Measurements from ENCODE around the gene CELSR1. TPM values are rescaled to one million over a fixed set of nuclear protein-coding genes. Genes with fewer than 3 reads are reported as not detected.
A peak's percentile ranks its signal among the peaks of the same experiment; 100 is the strongest.

Gene CELSR1
- total RNA-seq, 2 experiments from 2014 or later, result 3.7 to 5.2 TPM

DNA sequence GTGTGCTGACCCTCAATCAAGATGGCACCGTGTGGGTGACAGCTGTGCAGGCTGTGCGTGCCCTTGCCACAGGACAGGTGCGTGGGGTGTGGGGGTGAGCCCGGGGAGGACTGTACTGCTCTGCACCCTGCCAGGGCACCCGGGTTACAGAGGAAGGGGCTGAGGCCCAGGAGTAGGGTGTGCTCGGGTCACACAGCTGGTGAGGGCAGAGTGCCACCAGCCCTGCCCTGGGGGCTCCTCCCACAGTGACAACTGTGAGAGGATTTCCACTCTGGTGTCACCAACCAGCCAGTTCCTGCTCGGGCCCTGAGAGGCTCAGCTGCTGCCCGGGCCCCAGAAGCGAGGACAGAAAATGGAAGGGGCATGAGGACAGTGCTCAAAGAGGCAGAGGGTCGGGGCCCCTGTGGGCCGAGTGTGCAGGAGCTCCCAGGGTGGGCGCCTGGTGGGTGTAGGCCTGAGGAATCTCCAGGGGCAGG lies 181.4 kb downstream of the CELSR1 start:
- ChIA-PET CTCF (ENCODE audit: unreplicated experiment) (no interaction called here), POLR2A (no interaction called here)
- no peak overlapping the region for H2AFZ ChIP-seq (ENCODE audit: low read length)
- intact Hi-C loops (cut with micrococcal nuclease; ENCODE audit: unreplicated experiment), result loop anchor here (1.0 kb wide), 1 partner anchor 186 kb away; no protein-coding TSS in a partner anchor
- TF ChIP-seq EZH2phosphoT487 (IDR thresholded peaks at IDR 0.05; ENCODE audit: borderline replicate concordance, low read depth, low read length), result no peak
- TF ChIP-seq, protein P1, sequence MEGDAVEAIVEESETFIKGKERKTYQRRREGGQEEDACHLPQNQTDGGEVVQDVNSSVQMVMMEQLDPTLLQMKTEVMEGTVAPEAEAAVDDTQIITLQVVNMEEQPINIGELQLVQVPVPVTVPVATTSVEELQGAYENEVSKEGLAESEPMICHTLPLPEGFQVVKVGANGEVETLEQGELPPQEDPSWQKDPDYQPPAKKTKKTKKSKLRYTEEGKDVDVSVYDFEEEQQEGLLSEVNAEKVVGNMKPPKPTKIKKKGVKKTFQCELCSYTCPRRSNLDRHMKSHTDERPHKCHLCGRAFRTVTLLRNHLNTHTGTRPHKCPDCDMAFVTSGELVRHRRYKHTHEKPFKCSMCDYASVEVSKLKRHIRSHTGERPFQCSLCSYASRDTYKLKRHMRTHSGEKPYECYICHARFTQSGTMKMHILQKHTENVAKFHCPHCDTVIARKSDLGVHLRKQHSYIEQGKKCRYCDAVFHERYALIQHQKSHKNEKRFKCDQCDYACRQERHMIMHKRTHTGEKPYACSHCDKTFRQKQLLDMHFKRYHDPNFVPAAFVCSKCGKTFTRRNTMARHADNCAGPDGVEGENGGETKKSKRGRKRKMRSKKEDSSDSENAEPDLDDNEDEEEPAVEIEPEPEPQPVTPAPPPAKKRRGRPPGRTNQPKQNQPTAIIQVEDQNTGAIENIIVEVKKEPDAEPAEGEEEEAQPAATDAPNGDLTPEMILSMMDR (conservative IDR thresholded peaks at IDR 0.05; ENCODE audit: low read length), result no peak
- no peak for DNase-seq (ENCODE audit: low spot score)
- no peak overlapping the region for H3K4me2 ChIP-seq (ENCODE audit: low read length)
- no peaks in the 10 kb centered on the region for H4K20me1 ChIP-seq (ENCODE audit: insufficient read depth, low read length)
- no peak overlapping the region for H3K27ac ChIP-seq (ENCODE audit: low read depth, low read length, poor library complexity, severe bottlenecking)
- no peaks in the 10 kb centered on the region for H3K79me2 ChIP-seq (ENCODE audit: insufficient read depth, low read depth, low read length)
- H3K9me2 ChIP-seq (ENCODE audit: insufficient read depth, low read length), result no peaks in the 10 kb centered on the region
- BruUV-seq (replicated peaks), result no TSS peak
- no peaks in the 10 kb centered on the region for H3K4me1 ChIP-seq (ENCODE audit: insufficient read depth, low read length, poor library complexity, severe bottlenecking)
- H3K4me3 ChIP-seq (ENCODE audit: low read depth, low read length, poor library complexity, severe bottlenecking), result no peak overlapping the region
- peaks cover 61% of the 10 kb centered on the region for H3K36me3 ChIP-seq (ENCODE audit: insufficient read depth, low read length)
- H3K9me3 ChIP-seq (ENCODE audit: low read length), result no peaks in the 10 kb centered on the region

- Histone ChIP-seq H3K4me2 (ENCODE audit: low read length) (no peak overlapping the region), H4K20me1 (ENCODE audit: insufficient read depth, low read length) (no peaks in the 10 kb centered on the region), H3K9me2 (ENCODE audit: insufficient read depth, low read length) (no peaks in the 10 kb centered on the region), H3K4me3 (ENCODE audit: low read depth, low read length, poor library complexity, severe bottlenecking) (no peak overlapping the region), H3K27ac (ENCODE audit: low read depth, low read length, poor library complexity, severe bottlenecking) (no peak overlapping the region), H3K9me3 (ENCODE audit: low read length) (no peaks in the 10 kb centered on the region), H3K4me1 (ENCODE audit: insufficient read depth, low read length, poor library complexity, severe bottlenecking) (no peaks in the 10 kb centered on the region), H2AFZ (ENCODE audit: low read length) (no peak overlapping the region), H3K79me2 (ENCODE audit: insufficient read depth, low read depth, low read length) (no peaks in the 10 kb centered on the region), H3K36me3 (ENCODE audit: insufficient read depth, low read length) (peaks cover 66% of the 10 kb centered on the region)
- intact Hi-C loops (cut with micrococcal nuclease; ENCODE audit: unreplicated experiment), result loop anchor here (1.0 kb wide), 1 partner anchor 187 kb away; no protein-coding TSS in a partner anchor
- DNase-seq (ENCODE audit: low spot score), result peak; percentile 65
- ChIA-PET CTCF (ENCODE audit: unreplicated experiment) (no interaction called here), POLR2A (no interaction called here)
- no peak for TF ChIP-seq EZH2phosphoT487 (IDR thresholded peaks at IDR 0.05; ENCODE audit: borderline replicate concordance, low read depth, low read length)
- TF ChIP-seq, protein P1 (conservative IDR thresholded peaks at IDR 0.05; ENCODE audit: low read length), result peak; percentile 85
- no TSS peak for BruUV-seq (replicated peaks)
Measured at GRCh38 chr22:46355369-46355995, 181.9 kb downstream of the CELSR1 start.

DNA sequence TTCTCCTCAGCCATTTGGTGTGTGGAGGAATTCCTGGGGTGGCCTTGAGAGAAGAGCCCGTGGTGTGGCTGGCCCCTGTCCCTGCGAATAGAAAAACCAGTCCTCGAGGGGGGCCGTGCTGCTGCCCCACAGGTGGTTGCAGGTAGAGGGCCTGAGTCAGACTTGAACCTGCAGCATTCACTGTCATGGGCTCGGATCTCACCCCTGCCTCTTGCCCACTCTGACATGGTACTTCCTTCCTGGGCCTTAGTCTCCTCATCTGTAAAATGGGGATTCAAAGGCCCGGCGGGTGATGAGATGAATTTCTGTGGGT lies 182.5 kb downstream of the CELSR1 start:
- Histone ChIP-seq H2AFZ (ENCODE audit: low read length) (no peak overlapping the region), H3K4me2 (ENCODE audit: low read length) (no peak overlapping the region), H3K36me3 (ENCODE audit: insufficient read depth, low read length) (peaks cover 71% of the 10 kb centered on the region), H3K4me3 (ENCODE audit: low read depth, low read length, poor library complexity, severe bottlenecking) (no peak overlapping the region), H4K20me1 (ENCODE audit: insufficient read depth, low read length) (no peaks in the 10 kb centered on the region), H3K79me2 (ENCODE audit: insufficient read depth, low read depth, low read length) (no peaks in the 10 kb centered on the region), H3K9me2 (ENCODE audit: insufficient read depth, low read length) (no peaks in the 10 kb centered on the region), H3K27ac (ENCODE audit: low read depth, low read length, poor library complexity, severe bottlenecking) (no peak overlapping the region), H3K9me3 (ENCODE audit: low read length) (no peaks in the 10 kb centered on the region), H3K4me1 (ENCODE audit: insufficient read depth, low read length, poor library complexity, severe bottlenecking) (no peaks in the 10 kb centered on the region)
- TF ChIP-seq EZH2phosphoT487 (IDR thresholded peaks at IDR 0.05; ENCODE audit: borderline replicate concordance, low read depth, low read length), result no peak
- TF ChIP-seq, protein P1 (conservative IDR thresholded peaks at IDR 0.05; ENCODE audit: low read length), result no peak
- intact Hi-C loops (cut with micrococcal nuclease; ENCODE audit: unreplicated experiment), result loop anchor here (1.0 kb wide), 1 partner anchor 187 kb away; no protein-coding TSS in a partner anchor
- CTCF ChIA-PET (ENCODE audit: unreplicated experiment), result no interaction called here
- POLR2A ChIA-PET, result no interaction called here
- DNase-seq (ENCODE audit: low spot score), result no peak
- BruUV-seq (replicated peaks), result no TSS peak

Measured in OCI-LY7 (cell line).